Cerebellar cortex (tissue), 1 donor: ENCODE data around the gene E2F7.
A peak's percentile ranks its signal among the peaks of the same experiment; 100 is the strongest.
"Not testable (repeated sequence)": the region's sequence is repeated elsewhere in the genome, so short reads cannot be mapped to it uniquely, and the experiment has no call there.

Source experiments
- DNase-seq: peaks from one replicate; pipeline ENCODE4 v3.0.0-alpha.2; 2015; ENCODE audit warnings: low spot score

Gene E2F7

DNA sequence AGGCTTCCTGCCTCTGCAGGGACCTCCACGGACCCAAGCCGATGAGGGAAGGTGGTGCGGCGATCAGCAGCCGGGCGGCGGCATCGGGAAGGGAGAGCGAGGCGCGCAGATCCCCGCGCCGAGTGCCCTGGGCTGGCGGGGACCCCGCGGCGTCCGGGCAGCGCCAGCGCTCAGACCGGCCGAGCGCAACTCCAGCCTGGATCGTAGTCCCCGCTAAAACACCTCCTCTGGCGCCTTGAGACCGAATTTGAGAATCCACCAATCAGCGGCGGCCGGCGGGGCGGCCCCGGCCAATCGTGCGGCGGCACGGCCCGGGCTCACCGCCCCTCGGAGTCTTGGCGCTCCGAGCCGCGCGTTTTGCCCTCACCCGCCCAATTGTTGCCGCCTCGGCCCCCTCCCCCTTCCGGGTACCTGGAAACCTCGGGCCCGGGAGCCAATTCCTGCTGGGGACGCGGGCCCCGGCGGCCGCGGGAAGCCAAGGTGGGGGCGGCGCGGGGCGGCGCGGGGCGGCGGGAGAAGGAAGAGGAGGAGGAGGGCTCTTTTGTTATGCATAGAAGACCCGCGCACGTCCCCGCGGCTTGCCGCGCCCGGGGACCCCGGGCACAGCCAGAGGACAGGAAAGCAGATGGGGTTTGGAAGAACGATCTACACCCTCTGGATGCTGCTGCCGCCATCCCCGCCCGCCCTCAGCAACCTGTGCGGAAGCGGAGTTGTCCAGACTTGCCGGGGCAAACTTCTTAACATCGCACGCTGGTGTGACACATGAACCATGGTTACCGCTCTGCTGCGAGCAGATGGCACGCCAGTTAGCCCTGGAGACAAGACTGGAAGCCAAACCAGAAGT is at the start of gene E2F7:
Gene E2F7 (minus strand): TSS at position 209 of the 844 bp plus-strand sequence. CDS start 934 bp downstream, outside the sequence.
- peak; percentile 89 for DNase-seq

- no peak for DNase-seq
These were observed 48.6 kb upstream of the E2F7 start for GRCh38 chr12:77113971-77114370.

DNA sequence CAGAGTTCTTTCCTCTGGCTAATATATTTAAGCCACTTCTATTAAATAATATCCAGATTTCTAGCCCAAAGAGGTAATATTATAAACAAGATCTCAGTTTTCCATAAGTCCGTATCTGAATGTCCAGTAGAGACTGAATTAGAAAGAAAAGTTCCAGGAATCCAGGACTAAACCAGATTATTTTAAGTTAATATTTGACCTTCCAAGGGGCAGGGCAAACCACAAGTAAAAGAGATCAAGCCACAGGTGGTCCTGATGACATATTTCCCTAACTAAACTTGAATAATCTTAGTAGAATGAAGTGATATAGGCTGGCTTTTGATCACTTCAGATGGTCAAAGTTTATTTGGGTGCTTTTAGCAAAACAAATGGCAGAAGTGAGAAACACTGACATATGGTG is 43.3 kb upstream of the E2F7 start:
- DNase-seq, result no peak

DNA sequence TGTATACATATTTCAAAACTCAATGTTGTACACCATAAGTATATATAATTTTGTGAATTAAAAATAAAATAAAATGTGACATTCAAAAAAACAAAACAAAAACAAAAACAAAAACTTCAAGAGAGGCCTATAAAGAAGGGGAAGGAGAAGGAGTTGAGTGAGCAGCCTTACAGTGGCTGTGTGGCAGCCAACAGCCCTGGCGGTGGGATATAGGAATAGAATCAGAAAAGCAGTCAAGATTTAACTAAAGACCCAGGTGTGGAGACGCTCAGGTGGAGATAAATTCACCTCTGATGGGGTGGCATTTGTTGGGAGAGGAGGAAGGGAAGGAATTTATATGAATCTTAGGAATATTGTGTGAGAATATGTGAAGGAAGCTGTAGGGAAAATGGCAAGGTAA is 41.8 kb upstream of the E2F7 start:
- DNase-seq, result no peak

DNA sequence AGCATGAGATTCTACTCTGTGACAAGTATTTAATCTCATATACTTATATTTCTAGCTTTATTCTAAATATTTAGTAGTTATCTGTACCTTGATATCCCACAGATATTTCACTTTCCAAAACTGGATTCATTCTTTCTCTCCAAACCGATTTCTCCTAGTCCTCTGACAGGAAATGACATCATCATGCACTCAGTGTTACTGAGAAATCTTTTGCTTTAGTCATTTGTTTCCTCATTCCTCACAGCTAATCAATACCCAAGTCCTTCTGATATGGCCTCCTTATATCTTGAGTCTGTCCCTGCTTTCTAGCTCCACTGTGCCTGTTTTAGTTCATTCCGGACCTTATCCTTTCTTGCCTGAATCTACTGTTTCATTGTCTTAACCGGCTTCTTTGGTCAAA is 39.4 kb upstream of the E2F7 start:
- DNase-seq, result no peak

DNA sequence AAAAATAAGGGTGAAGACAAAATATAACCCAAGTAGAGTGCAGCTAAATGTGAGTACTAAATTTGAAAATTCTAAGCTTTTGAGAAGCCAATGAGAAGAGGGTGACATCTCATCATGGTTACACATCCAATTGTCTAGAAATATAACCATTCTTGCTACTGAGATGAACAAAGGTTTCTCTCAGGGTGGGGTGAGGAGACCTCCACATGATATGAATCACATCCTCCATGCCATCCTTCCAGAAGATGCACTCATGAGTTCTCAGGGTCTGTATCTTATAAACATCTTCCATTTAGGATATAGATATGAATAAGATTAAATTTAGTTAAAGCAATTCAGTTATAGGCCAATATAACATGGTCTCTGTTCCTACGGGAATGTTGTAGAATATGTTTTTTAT is 38.9 kb upstream of the E2F7 start:
- DNase-seq, result no peak

- no peak for DNase-seq
These were observed 37.3 kb upstream of the E2F7 start for GRCh38 chr12:77102691-77103090.

DNA sequence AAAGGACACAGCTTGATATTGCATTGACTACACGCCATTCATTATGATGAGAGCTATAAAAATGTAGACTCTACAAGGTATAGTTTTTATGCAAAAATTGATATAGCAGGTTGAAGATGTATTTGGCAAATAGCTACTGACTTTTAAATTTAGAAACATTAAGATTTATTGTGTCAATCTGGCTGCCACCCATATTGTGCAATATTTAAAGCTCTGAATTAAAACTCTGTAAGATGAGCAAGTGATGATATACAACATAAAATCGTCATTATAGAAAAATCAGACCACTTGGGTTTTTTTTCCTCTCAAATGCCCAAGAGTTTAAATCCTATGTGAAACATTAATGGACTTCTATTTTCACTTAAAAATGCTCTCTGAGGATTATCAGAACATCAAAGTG is 36.8 kb upstream of the E2F7 start:
- DNase-seq, result no peak

- DNase-seq, result no peak
These were observed 34.4 kb upstream of the E2F7 start for GRCh38 chr12:77099799-77100198.

GRCh38 chr12:77097846-77098245 is 32.5 kb upstream of the E2F7 start:
- DNase-seq, result no peak

DNA sequence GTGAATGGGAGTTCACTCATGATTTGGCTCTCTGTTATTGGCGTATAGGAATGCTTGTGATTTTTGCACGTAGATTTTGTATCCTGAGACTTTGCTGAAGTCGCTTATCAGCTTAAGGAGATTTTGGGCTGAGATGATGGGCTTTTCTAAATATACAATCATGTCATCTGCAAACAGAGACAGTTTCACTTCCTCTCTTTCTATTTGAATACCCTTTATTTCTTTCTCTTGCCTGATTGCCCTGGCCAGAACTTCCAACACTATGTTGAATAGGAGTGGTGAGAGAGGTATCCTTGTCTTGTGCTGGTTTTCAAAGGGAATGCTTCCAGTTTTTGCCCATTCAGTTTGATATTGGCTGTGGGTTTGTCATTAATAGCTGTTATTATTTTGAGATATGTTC is 26.9 kb upstream of the E2F7 start:
- not testable (repeated sequence) for DNase-seq

DNA sequence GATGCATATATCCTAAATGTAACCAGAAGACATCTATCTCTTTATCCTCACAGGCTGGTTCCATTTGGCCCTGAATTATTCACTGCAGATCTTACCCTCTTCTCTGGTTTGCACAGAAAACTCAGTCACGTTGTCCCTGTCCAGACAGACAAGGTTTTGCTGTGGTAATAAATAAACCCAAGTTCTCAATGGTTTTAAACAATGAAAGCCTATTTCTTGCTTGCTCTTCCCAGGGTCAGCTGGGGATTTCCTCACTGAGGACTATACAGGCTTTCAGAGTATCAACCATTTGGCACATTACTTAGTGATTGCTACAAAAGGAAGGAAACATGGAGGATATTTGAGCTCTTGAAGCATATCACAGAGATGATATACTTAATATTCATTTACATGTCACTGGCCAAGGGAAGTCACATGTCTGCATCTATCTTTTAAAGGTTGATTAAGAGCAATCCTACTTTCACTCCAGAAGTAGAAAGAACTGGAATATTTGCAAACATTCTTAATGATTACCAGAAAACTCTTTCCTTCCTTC is 24.4 kb upstream of the E2F7 start:
- no peak for DNase-seq

DNA sequence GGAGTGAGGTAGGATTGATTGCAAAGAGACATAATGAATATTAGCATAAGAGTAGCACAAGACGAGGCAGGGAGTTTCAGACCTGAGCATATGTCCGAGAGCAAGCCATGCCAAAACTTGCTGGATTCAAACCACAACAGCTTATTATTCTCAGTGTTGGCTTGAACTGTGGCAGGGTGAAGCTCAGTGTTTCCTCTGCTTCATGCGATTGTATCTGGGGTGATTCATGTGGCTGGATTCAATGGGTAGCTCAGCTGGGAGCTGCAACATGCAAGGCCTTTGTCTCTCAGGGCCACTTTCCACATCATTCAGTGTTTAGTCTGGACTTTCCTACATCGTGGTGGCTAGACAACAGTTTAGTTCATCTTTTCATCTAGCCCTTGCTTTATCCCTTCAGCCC is 22.1 kb upstream of the E2F7 start:
- peak; percentile 15 for DNase-seq

DNA sequence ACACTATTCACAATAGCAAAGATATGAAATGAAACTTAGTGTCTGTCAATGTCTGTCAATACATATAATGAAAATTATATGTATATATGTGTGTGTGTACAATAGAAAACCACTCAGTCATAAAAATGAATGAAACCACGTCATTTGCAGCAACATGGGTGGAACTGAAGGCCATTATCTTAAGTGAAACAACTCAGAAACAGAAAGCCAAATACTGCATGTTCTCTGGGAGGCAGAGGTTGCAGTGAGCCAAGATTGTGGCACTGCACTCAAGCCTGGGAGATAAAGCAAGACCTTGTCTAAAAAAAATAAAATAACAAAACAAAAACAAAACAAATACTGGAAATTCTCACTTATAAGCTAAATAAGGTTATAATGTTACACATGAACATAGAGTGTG is 16.7 kb upstream of the E2F7 start:
- no peak for DNase-seq

- DNase-seq, result no peak
These were observed 14.3 kb upstream of the E2F7 start for GRCh38 chr12:77079631-77080030.

GRCh38 chr12:77078231-77078630 is 12.9 kb upstream of the E2F7 start:
- no peak for DNase-seq

DNA sequence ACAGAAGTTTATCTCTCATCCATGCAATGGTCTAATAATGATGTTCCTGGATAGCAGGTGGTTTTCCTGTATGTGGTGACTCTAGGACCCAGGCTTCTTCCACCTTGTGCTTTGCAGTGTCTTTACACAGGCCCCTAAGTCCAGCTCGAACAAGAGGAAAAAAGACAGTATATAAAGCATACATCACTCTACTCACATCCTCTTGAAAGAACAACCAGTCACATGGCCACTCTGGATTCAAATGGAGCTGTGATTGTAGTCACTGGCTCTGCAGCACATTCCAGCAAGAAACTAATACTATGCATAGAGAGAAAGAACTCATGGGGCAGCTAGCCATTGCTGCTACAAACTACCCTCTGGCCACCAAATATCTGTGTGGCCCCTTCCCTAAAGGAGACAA is 11.5 kb upstream of the E2F7 start:
- DNase-seq, result no peak

- DNase-seq, result not testable (repeated sequence)
These were observed 8.5 kb upstream of the E2F7 start for GRCh38 chr12:77073894-77074293.

GRCh38 chr12:77072833-77073495 is 7.6 kb upstream of the E2F7 start:
- no peak for DNase-seq

DNA sequence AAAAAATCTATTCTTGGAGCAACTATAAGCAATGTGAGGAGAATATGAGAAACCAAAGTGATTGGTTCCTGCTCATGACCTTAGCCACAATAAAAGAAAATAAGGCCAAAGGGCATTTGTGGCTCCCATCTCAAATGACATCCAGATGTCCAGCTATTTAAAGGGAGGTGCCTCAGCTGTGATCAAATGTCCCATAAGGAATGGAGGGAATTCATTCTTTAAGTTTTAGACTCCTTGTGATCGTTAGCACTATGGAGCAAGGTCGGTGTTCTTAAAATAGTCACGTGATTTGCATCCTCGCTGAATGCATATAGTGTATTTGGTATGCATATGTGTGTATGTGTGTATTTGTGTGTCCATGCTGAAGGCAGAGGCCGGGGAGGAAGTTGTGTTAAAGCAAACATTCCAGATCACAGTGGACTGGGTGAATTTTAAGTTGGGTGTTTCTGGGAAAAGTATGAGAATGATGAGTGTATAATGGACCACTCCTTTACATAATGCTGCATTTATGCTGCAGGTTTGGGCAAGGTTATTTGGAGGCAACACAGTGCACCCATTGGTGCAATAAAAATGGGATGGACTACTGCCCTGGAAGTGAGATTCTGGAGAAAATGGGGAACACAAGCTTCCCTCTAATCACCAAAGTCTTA is 5.6 kb upstream of the E2F7 start:
- DNase-seq, result no peak

DNA sequence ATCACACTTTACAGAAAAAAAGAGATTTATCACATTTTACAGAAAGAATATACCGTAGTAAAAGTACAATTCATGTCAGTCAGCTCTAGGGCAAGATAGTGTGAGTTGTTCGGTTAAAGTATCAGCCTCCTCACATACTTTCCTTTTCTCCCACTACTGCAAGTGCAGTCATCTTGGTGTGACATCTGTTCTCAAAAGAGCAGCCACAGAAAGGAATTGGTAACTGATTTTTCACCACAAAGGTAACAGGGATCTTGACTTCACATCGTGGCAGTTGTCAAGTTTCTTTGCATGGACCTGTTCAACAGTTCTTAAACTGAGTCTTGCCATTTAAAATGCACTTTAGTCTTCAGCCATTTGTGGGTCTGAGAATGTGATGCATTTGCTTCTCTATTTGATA is 5.0 kb upstream of the E2F7 start:
- no peak for DNase-seq

DNA sequence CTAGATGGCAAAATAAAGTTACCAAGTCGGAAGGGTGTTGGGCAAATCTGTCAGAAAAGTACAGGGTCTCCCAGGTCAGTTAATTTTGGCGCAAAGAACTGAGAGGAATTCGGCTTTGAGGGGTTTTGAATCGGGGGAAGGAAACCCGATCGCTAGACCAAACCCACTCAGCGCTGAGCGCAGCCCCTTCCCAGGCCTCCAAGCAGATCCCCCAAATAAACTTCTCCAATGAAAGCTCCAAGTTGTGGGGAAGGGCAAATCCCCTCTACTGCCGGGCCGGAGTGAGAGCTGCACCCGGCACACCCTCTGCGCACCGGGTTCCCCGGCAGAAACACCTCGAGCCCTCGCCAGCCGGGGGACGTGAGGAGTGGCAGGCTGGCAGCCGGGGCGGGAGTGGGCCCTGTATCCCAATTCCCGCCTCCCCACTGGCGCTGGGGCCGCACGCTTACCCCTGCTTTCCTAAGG is 441 bp downstream of the E2F7 start:
- no peak for DNase-seq
